Right ventricle myocardium inferior (tissue), 1 donor: ENCODE measurements around the gene BCL2. TPM values are rescaled to one million over a fixed set of nuclear protein-coding genes. Genes with fewer than 3 reads are reported as not detected.

Source experiments
- ATAC-seq: fragments of 200-7000 bp; cut with Tn5 transposase; one replicate; pipeline ENCODE4 v1.9.1; 2020; ENCODE audit warnings: mild to moderate bottlenecking, moderate library complexity
- DNase-seq: peaks from one replicate; pipeline ENCODE4 v3.0.0; 2021; ENCODE audit errors: missing footprints
- intact Hi-C: fragments of 100-400 bp; cut with DNase I; formaldehyde crosslinking; loops from one replicate; pipeline ENCODE4 v1.11.0; 2022
- total RNA-seq: library from RNA; stranded (reverse); fragmentation: NEBNext Ultra II Directional; extraction: Animal tissue kit (Norgen Biotek cat#: 25700); gene quantifications from one replicate; pipeline ENCODE4 v1.2.1, GENCODE V29; 2021
- donor health status: DM: no; HTN: yes; CAD: no; lungs with severe emphysema.

BCL2 gene
- total RNA-seq, 1 donor from 2014 or later: 7.4 TPM

DNA sequence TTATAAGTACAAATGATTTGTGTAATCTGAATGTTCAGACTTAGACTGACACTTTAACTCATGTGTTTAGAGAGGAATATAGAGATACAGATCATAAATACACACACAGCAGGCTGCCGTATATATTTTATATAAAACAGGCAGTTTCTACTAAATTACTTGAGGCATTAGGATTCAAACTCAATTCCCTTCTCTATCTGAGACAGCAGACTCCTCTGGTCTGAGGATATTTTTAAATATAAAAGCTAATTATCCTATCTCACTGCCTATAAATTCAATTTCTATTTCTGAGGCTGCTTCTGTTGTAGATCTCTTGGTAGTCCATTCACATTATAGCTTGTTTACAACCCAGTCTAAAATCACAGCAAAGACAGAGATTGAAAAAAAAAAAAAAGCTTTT, 46.9 kb downstream of the BCL2 start:
- no peak for DNase-seq
- intact Hi-C loops: no loop called here
- ATAC-seq: no peak

DNA sequence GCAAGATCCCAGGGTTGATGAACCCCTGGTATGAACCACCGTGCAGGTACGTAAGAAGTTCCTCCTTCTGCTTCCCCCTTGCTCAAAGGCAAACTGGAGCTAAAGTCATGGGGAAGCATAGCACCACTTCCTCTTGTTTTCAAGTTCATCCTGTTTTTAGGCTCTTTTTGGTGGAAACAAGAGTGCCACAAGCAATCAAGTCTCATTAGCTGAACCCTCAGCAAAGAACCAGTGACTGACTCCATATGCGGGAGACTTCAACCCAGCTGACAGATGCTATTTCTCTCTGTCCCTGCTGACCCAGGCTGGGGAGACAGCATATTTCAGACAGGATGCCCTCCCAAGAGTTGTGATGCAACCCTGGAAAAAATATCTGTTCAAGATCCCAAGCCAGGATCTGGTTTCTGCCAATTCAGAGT, 47.7 kb downstream of the BCL2 start:
- ATAC-seq (peak; percentile 84), DNase-seq (no peak)
- intact Hi-C loops: no loop called here

DNA sequence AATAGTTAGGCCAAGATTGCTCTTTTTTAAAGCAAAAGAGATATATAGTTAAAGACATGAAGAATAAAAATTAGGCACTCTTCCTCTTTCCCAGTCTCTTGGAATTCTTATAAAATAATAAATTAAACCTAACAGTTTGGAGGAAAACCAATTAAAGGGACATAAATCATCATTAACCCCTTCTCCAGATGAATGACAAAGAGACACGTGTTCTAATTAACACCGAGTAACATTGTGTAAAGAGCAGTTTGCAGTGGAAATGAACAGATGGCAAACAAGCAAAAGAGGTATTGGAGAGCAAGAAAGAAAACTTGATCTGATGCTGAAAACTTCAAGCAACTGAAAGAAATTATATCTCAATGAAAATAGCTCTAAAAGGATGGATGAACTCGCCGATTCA, 48.4 kb downstream of the BCL2 start:
- intact Hi-C loops: no loop called here
- ATAC-seq (no peak), DNase-seq (no peak)

DNA sequence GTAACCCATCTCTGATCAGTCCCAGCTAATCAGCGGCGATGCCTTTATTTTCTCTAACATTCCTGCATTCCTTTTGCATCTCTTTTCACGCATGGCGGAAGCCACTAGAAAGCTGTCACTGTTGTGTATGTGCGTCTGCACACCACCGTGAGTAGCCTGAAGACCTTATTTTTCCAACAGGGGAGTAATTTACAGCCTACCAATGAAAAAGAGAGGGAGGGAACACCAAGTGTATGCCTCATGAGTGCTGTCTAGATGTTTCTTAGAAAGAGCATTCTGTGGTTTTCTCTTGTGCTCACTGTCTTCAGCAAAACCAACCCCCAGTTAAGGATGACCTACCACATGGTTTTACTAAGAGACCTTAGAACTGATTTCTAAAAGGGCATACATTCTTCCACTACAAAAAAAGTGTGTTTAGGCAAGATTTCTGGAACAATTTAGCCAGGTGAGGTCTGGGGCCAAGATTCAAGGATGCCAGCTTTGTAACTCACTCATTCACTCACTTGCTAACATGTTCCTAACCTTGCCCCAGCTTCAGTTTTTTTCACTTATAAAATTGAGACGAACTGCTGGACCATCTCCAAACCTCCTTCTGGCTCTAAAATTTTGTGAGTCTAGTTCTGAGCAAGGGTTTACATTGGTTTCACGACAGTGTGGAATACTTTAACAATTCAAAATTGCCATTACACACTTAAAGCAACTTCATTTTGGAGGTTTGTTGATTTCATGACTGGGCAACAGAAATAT, 51.4 kb downstream of the BCL2 start:
- intact Hi-C loops: no loop called here
- ATAC-seq (no peak), DNase-seq (no peak)

DNA sequence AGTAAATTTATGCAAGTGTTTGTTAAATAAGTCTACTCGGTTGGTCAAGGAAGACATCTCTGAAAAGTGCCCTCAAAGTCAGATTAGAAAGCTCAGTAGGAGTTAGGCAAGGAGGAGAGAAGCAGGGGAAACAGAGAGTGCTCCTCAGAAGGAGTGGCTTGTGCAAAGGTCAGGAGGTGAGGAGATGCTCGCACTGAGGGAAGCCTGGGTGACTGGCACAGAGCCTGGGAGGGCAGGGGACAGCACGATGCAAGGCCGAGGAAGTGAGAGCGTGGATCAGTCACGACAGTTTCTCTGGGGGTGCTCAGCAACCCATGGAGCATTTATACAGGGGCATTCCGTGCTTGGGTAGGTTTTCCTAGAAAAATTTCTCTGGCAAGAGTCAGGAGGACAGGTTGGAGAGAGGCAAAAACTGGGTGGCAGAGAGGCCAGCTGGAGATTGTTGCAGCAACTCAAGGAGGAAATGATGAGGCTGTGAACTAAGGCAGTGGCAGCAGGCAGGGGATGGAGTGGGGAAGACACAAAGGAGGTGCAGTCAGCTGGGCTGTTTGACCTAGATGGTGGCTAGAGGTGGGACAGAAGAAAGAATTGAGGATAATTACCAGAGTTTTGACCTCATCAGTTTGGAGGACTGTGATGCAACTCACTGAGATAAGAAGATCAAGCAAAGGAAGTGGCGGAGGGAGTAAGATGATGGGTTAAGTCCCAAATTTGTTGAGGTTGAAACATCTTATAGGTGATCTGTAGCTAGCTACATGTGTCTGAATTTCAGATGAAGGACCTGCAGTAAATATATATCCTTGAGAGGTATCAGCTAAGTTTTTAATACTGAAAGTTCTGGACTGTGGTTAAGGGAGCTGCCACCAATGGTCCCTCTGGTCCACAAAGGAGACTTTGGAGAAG, 52.4 kb downstream of the BCL2 start:
- intact Hi-C loops: no loop called here
- DNase-seq (no peak), ATAC-seq (no peak)

DNA sequence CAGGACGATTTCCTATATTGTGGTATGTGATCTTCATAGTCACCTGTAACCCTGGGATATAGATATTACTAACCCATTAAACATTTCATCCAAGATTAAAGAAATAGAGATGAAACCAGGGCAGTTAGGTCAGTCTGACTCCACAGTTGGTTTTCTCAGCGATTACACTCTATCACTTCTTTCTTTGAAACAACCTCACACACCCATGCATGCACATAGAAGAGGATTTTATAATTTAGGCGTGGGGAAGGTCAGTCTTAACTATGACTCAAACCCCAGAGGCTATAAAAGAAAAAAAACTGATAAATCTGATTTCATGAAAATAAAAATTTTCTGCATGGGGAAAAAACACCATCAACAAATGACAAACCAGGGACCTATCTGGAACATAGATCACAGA, 54.2 kb downstream of the BCL2 start:
- intact Hi-C loops: no loop called here

DNA sequence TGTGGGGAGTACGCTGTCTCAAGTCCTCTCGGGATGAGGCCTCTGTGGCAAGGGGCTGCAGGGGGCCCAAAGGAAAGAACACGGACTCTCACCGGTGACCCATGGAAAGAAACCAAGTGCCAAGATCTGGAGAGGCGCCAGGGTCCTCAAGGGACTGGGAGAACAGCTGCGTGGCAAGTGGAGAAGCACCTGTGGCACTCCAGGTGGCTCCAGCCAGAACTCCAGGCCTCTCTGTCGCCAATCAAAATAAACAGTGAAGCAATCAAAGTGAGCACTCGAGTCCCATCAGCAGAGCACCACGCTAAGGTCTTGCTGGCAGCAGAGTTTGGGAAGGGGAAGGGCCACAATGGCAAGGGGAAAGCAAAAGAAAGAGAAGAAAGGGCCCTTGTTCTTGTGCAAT, 54.7 kb downstream of the BCL2 start:
- no peak for ATAC-seq
- intact Hi-C loops: loop anchor here (5.0 kb wide), 3 partner anchors 52 to 243 kb away; partner anchors contain the start of gene BCL2
- no peak for DNase-seq

More for the DNA sequence above, 54.2 kb downstream of the BCL2 start:
- ATAC-seq (no peak), DNase-seq (no peak)

DNA sequence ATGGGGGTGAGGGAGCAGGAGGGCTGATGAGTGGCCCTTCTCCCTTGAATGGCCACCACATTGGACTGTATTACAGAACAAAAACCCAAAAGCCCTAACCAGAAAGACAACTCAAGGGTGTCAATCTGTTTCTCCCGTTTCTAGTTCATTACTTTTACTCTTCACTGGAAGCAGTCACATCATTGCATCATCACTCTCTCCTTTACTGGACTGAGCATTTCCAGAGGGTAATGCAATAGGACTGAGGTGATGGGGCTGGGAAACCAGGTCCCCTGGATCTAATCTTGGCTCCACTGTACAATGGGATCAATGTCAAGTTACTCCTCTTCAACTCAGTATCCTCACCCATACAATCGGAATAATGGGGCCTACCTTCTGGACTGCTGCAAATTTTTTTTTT, 56.1 kb downstream of the BCL2 start:
- intact Hi-C loops: loop anchor here (5.0 kb wide), 3 partner anchors 54 to 241 kb away; partner anchors contain the start of gene BCL2
- no peak for DNase-seq
- peak; percentile 49 for ATAC-seq

DNA sequence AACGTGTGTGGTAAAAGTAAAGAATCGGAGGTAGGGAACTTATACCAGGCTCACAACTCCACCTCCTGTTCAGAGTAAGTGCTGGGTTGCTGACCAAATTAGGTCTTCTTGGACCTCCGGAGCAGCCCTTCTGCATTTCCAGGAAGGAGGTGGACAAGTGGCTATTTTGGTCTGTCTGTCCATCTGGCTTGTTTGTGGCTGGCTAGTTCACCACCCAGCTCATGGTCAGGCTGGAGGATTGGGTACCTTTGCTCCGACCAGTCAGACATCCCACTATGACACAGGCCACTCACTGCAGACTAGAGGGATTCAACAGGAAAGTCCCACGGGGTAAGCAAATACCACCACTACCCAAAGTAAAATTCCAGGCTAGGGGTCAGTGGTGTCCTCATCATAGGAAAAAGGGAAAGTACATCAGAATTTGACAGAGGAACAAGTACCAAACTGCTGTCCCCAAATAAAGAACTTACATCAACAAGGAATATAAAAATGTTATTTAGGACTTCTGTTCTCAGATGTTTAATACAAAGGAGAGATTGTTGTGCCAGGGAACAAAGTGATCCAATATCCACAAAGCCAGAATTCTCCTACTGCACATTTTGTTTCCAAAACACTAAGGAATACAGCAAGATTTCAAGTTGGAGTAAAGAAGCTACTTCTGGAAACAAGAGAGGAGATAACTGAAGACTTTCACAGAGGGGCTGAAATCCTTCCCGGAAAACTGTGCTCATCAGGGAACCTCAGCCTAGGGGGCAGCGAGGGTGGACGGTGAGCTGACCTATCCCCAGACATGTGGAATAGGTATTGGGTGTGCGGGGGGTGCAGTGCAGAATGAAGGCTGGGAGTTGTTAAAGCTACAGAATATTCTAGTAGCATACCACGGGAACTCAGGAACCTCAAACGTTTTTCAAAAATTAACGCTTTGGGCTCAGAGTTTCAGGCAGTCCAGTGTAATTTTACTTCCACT, 56.9 kb downstream of the BCL2 start:
- intact Hi-C loops: loop anchor here (5.0 kb wide), 3 partner anchors 55 to 240 kb away; partner anchors contain the start of gene BCL2
- ATAC-seq (peak; percentile 79), DNase-seq (no peak)

DNA sequence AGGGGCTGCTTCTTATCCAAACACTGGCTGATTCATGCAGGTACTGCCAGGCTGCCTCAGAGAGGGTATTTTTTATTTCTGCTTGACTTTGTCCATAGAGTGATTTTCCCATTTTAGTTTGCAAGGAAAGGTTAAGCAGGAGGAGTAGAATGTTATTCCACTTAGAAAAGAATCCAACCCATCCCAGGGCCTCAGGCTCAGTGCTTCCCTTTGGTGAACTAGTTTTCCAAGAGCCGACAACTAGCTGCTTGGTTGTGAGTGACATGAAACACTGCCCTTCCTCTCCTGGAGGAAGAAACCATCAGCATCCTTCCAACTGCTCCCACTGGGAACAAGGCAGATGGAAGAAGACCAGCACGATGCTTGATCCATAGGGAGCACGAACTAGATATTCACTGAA, 58.5 kb downstream of the BCL2 start:
- no peak for DNase-seq
- intact Hi-C loops: loop anchor here (5.0 kb wide), 3 partner anchors 56 to 239 kb away; partner anchors contain the start of gene BCL2
- ATAC-seq: no peak

DNA sequence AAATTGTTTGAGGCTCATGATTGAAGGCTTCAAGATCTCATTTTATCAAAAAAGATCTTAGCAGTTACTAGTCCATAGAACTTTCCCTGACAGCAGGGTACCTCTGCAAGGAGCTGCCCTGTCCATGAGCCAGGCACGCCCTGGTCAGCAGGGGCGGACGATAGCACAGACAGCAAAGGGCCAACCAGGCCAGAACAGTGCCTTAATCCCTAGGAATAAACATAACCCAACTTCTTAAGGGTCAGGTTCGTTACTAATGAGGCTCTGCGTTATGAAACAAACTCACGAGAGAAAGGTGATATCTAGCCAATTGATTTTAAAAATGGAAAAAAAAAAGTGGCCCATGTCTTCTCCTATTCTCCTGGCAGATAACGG, 59.2 kb downstream of the BCL2 start:
- ATAC-seq (no peak), DNase-seq (no peak)
- intact Hi-C loops: loop anchor here (5.0 kb wide), 3 partner anchors 57 to 238 kb away; partner anchors contain the start of gene BCL2

DNA sequence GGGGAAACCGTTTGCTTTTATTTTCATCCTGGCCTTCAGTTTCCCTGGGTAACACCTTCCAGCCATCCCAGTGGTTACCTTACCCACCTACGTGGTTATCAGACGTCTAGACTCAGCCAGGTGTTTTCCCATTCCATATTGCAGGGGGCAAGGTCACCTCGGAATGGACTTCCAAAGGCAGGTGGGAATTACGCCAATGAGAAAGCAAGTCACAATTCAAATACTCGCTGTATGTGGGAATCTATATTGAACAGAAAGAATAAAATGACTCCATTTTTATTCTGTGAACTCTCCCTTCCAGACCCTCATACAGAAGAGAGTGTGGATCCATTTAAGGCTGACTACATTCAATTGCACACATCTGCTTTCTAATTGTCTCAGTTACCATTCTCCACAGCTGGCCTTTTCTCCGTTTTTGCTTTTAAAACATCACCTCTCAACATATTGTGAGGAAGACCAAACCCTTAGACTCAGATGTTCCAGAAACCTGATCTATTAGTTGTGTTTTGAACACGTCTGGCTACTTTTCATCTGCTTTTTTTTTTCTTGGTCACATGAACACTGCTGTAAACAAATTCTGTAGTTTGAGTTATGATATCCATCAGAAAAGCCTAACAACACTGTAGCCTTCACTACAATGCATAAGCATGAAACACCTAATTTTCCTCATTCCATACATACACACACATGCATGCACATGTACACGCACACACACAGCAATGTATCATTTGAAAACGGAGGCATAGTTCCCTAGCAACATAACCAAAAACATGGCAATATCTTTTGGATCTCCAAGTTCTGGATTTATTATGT, 59.8 kb downstream of the BCL2 start:
- intact Hi-C loops: loop anchor here (5.0 kb wide), 3 partner anchors 58 to 237 kb away; partner anchors contain the start of gene BCL2
- no peak for ATAC-seq

DNA sequence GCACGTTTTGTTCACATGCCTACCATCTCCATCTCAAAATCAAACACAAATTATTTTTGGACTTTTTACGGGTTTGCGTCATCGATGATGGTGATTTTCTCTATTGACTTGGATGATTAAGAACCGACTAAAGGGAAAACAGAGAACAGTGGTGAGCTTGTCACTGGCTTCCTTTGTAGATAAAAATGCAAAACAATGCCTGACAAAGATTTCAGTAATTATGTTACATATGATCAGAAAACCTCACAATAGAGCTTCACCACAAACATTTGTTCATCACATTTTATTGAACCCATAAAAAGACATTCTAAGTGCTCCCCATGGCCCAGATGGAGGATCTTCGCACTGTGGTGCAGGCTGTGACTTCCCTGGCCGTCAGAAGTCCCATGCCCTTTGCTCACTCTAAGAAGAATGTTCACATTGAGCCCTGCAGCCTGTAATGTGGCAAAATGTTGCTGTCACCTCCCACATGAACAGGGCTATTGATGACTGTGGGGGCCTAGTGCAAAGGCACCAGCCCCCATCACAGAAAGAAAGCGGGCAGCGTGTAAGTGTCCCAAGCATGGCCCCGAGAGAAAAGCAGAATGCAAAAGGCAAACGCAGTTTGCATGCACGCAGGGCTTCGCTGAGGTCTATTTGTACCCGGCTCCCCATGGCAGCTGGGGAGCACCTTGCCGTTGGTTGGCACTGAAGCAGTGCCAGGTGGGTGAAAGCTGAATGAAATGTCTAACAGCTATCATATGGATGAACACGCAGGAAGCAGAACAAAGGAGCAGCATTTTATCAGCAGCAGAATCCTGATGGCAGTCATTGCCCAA, 60.6 kb downstream of the BCL2 start:
- intact Hi-C loops: no loop called here
- no peak for ATAC-seq
- no peak for DNase-seq

More for the DNA sequence above, 59.8 kb downstream of the BCL2 start:
- no peak for DNase-seq

DNA sequence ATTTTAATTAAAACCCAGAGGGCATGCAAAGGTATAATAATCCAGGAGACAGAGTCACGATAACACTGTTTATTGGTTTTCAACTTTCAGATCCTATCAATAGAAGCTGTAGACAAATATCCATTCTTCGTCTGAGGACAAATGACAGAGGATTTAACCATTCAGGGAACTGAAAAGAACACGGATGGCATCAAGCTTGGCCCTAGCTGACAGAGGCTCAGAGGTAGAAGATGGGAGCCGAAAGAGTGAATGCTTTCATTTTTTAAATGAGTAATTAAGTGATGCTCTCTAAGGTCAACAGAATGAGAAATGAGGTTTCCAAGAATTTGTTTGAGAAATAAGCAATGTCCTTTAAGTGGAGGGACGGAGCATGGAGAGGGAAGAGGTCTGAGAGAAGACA, 62.1 kb downstream of the BCL2 start:
- DNase-seq (no peak), ATAC-seq (no peak)
- intact Hi-C loops: no loop called here

DNA sequence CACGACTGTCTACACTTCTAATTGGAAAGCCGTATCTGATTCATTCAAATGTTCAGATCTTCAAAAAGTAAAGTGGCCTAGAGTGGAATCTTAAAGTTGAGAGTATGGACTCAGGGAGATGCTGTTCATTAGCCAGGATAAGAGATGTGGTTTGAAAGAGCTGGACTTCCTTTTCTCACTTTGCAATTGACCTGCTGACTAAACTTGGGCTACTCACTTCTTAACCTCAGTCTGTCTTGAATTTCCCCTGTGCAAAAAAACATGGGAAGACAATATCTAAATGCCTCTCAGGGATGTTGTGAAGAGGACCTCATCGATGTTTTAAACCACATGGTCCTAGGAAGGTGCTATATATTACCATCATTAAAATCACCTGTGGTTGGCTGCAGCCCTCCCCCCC, 64.1 kb downstream of the BCL2 start:
- intact Hi-C loops: no loop called here
- ATAC-seq: no peak
- DNase-seq: no peak

DNA sequence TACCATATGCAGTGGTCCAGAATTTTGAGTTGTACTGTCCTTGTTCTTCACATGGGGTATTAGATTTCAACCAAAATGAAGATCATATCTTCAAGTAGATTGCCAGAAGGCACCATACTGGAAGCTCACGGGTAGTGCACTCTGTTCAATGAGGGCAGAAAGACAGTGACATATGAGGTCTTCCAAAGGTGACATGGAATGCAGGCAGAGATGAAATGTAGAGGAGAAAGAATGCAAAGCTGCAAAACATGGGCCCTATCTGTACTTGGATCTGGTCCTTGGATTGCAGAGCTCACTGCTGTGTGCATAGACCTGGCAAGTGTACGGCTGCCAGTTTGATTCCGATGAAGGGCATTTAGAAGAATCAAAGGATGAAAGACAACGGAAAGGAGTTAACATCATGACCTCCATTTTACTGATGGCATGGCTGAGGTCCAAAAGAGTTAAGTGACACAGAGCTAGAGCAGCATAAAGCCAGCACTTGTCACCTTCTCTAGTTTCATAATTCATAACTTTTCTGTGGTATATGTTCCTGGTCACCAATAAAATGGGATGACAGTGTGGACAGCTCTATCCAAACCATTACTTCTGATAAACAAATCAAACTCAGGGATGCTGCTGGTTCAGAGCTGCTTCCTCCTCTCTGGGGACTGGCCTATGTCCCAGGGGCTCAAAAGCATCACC, 64.7 kb downstream of the BCL2 start:
- ATAC-seq (no peak), DNase-seq (no peak)
- intact Hi-C loops: no loop called here
